GM19193 (cell line): ENCODE results near the gene CUEDC1.
A peak's percentile ranks its signal among the peaks of the same experiment; 100 is the strongest.

Experiments
- POLR2A ChIP-seq: IDR thresholded peaks from 4 replicates; pipeline ENCODE4 v1.6.1; 2011; ENCODE audit not compliant: insufficient read depth, insufficient read length; ENCODE audit errors: extremely low read depth

CUEDC1 gene

GRCh38 chr17:57906910-57907309 lies 48.3 kb downstream of the CUEDC1 start:
- no peak for TF ChIP-seq POLR2A

DNA sequence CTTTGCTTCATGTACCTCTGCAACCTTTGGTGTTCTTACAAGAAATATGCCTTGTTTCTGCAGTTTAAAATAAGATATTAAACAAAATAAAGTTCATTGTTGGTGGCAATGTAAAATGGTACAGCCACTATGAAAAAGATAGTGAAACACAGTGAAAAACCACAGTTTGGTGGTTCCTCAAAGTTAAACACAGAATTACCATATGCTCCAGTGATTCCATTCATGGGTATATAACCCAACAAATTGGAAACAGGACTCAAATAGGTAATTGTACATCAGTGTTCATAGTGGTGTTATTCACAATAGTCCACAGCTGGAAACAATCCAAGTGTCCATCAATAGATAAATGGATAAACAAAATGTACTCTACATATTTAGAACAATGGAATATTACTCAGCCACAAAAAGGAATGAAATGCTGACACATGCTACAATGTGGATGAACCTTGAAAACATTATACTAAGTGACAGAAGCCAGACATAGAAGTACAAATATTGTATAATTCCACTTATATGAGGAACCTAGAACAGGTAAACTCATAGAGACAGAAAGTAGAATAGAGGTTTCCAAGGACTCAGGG lies 49.2 kb downstream of the CUEDC1 start:
- no peak for TF ChIP-seq POLR2A

DNA sequence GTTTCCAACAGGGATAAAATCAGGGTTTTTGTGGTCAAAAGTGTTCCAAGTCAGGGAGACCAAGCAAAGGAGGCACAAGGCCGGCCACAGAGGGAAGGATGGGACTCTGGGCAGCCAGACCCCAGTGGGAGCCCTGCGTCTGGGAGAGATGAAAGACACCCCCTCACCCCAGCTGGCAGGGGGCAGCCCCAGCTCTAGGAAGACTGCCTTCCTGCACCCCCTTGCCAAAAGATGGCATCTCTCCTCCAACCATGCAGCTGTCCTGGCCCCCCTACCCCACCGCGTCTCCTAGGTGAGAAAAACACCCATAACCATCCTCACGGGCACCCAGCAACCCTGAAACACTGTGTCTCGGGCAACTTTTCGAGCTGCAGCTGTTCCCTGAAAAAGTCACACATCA lies 51.3 kb downstream of the CUEDC1 start:
- TF ChIP-seq POLR2A, result no peak

DNA sequence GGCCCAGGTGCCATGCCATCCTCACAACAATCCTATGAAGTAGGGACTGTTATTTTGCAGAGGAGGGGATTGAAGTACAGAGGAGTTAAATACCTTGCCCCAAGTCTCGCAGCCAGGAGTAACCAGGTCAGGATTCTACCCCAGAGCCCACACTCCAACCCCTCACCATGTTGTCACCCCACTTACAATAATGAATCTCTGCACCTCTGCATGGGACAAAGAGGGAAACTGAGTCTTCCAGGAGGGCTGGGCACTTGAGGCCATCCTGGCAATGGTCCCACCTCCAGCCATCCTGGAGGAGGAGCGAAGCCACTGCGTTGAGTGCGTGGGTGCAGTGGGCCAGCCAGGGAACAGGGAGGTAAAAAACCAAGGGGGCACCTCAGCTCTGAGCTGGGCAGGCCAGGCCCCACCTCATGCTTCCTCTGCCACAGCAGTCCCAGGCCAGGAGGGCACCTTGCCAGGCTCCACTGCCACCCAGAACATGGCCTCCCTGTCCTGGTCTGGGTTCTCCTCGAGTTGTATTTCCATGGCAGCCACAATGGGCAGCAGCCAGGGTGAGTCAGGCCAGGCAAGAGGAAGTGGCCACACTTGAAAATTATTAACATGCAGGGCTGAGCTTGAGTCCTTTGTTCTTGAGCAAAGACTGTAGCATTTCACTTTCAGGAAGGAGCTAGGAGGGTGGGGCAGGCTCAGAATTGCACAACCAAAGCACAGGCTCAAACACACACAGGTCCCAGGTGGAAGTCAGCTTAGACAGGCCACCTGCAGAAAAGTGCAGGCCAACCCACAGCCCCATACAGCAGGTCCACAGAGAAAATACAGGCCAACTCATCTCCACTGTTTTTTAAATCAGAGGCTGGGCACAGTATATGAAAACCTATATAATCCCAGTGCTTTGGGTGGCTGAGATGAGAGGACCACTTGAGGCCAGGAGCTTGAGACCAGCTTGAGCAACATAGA lies 52.1 kb downstream of the CUEDC1 start:
- peak; percentile 19 for TF ChIP-seq POLR2A

GRCh38 chr17:57902117-57902799 lies 53.0 kb downstream of the CUEDC1 start:
- no peak for TF ChIP-seq POLR2A

DNA sequence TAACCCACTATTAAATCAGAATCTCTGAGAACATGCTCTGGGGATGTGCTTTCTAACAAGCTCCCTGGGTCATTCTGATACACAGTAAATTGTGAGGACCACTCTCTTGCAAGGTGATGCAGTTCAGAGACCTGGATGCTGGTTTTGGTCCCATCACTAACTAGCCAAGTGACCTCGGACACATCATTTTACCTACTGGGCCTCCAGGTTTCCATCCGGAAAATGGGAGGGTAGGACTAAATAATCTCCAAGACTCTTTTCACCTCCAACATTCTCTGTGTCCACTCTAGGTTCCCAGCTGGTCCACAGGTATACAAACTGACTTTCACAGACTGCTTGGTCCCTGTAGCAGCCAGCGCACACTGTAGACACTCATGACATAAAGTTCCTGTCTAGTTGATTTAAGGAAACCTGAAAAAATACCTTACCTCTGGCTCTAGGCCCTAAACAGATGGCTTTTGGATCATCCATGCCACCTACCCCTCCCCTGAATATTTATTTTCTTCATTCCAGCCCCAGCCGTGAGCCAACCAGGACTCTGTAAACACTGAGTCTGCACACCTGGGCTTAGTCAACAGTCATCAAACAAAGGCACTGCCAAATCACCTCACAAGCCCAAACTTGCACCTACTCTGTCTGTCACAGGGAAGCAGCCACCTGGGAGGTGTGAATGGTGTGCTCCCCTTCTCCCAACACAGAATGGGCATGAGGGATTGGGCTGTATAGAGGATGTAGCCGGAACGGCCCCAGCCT lies 54.0 kb downstream of the CUEDC1 start:
- TF ChIP-seq POLR2A, result no peak

DNA sequence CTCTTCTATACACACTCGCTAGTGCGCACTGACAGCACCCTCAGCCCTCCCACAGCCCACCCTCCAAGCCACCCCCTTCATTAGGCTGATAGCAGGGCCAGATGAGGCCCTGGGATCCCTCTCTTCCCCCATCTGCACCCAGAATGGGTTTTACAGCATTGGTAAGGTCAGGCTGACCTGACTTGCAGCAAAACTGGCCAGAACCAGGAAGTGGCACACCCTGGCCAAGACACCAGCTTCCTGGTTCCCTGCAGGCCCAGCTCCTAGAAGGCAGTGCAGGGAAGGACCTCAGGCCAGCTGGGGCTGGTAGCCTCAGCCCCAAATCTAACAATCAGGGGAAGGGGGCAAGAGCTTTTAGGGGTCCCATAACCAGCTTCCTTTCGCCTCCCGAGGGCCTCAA lies 55.4 kb downstream of the CUEDC1 start:
- TF ChIP-seq POLR2A, result no peak

GRCh38 chr17:57899391-57899790 lies 55.8 kb downstream of the CUEDC1 start:
- no peak for TF ChIP-seq POLR2A

GRCh38 chr17:57898487-57899311 lies 56.5 kb downstream of the CUEDC1 start:
- no peak for TF ChIP-seq POLR2A

DNA sequence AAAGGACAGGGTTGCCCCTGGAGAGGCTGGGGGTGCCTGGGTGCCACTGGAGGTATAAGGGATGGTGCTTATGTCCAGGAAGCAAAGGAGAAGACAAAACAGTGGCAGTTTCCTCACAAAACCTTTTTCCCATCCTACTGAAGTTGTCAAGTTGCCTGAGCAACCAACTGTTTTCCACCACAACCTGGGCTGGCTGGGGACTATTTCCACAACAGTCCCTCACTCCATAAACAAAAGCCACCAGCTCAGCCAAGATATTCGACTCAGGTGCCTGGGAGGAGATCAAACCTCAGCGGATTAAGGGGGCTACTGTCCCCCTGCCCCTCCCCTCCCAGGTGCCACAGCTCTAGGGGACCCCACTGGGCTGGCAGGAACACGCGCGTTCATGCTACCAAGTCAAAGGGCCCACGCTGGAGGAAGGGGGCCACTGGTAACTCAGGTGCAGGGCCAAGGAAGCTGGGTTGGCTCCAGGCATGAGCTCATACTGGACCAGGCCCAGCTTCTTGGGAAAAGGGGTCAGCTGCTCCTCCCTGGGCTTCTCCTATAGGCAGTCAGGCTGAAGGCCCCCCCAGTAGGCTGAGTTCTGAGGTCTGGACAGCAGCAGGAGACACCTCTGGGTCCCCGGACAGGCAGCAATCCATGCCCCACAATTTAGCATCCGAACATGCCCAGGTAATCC lies 59.7 kb downstream of the CUEDC1 start:
- TF ChIP-seq POLR2A, result no peak

DNA sequence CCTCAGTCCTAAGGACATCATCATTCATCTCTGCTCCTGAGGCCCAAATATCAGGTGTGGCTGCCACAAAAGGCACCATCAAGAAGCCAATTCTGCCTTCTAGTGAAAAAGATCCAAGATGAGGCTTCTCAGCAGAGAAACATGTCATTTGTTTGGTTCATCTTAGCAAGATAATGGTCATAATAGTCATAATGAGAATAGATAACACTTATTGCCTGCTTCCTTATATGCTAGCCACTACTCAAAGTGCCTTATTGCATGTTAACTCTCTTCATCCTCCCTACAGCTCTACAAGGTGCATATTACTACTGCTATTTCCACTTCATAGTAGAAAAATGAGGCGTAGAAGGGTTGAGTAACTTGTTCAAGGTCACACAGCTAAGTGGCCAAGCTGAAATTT lies 60.4 kb downstream of the CUEDC1 start:
- no peak for TF ChIP-seq POLR2A

GRCh38 chr17:57892820-57893595 lies 62.2 kb downstream of the CUEDC1 start:
- TF ChIP-seq POLR2A, result no peak

DNA sequence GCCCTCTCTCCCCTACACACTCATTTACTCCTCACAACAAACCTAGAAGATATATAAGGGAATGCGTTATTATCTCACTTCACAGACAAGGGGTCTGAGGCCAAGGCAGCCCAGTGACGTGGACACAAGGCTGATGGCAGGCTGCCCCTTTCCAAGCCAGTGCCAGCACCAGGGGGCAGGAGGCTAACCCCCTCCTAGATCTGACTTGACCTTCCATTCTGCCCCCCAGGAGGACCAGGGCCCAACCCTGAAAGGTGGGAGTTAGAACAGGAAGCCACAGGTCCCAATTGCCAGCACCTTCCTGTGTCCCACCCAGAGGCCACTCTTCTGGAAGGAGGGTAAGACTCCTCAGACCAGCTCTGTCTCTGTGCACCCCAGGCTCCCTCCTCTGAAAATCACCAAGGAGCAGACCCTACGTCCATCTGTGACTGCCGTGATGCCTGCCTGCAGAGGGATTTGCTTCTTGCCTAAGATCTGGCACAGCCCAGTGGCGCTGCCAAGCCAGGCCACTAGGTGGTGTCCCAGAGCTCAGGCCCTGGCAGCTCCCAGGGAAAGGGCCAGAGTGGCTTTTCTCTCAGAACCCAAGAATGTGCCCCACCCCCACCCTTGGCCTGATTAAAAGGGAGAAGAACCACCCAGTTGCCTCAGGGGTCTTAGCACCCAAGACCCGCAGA lies 62.9 kb downstream of the CUEDC1 start:
- no peak for TF ChIP-seq POLR2A

DNA sequence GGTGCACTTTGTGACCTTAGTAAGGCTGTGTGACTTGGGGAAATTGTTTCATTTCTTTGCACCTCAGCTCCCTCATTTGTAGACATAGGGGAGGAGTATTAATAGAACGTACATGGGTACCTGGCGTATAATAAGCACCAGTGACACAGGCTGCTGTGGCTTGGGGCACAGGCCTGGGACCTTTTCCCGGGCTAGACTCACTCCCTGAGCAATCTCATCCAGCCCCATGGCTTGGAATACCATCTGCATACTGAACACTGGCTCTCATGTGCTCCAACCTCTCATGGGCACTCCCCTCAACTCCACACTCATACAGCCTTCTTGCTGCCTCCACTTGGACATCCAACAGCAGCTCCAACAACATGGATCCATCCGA lies 64.4 kb downstream of the CUEDC1 start:
- no peak for TF ChIP-seq POLR2A
